Adrenal gland (tissue), 5 donors: ENCODE data around the gene SZT2.

Experiments
- CTCF ChIP-seq, 6 experiments: fragments of 450-650 bp in 4 of 6; fragments of 200-600 bp in 2 of 6; sonication (generic) in 1 of 6; IDR thresholded peaks; 1 replicate in 5 of 6; 2 replicates in 1 of 6; pipeline versions ENCODE4 v1.5.1 to v1.8.0; 2016 to 2021; ENCODE audit warnings: antibody characterized with exemption in 6 of 6, mild to moderate bottlenecking in 2 of 6, moderate library complexity in 1 of 6
- POLR2A ChIP-seq, 2 donors: fragments of 450-650 bp; IDR thresholded peaks; one replicate each; pipeline ENCODE4 v1.6.1; 2017; ENCODE audit warnings: antibody characterized with exemption in 2 of 2, mild to moderate bottlenecking in 2 of 2, moderate library complexity in 1 of 2
- donor health status: DM: no; HTN: no; CAD: no.

GRCh38 chr1:43421976-43422750 lies 32.5 kb downstream of the SZT2 start:
- TF ChIP-seq CTCF (IDR thresholded peaks at IDR 0.05) (no peak), POLR2A (IDR thresholded peaks at IDR 0.05) (no peak)
